GM19395 (cell line): ENCODE results near the gene SOHLH2.

Experiments
- ATAC-seq: cut with Tn5 transposase; IDR thresholded peaks from one replicate; pipeline ENCODE4 v1.9.1; 2021; ENCODE audit warnings: mild to moderate bottlenecking, moderate library complexity; ENCODE audit not compliant: unreplicated experiment

SOHLH2 gene, protein sequence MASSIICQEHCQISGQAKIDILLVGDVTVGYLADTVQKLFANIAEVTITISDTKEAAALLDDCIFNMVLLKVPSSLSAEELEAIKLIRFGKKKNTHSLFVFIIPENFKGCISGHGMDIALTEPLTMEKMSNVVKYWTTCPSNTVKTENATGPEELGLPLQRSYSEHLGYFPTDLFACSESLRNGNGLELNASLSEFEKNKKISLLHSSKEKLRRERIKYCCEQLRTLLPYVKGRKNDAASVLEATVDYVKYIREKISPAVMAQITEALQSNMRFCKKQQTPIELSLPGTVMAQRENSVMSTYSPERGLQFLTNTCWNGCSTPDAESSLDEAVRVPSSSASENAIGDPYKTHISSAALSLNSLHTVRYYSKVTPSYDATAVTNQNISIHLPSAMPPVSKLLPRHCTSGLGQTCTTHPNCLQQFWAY

DNA sequence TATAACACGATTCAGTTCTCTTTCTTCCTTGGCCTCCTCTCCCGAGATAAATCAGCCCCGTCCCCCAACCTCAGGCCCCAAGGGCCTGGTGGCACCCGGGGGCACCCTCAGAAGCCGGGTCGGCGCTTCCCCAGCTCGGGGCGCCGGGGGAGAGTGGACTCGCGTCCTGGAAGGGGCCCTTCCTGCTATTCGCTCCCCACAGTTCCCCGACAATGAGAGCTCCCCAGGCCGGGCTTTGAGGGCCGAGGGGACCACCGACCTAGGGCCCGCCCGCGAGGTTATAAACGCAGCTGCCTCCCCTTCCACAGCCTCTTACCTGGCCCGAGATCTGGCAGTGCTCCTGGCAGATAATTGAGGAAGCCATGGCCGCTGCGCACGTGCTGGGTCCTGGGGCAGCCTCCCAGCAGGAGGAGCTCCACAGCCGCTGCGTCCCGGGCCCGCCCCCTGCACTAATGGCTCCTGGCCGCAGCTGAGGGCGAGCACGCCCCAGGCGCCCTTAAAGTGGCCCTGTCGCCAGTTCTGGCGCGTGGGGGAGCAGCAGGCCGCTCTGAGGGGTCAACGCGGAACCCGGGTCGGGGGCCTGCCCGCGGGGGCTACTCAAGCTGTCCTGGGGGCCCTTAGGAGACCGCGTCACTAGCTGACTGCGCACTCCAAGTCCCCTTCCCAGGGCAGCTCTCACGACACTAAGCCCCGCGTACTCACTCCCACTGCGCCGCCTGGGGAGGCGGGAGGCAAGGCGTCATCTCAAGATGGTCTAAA lies at the start of gene SOHLH2:
Gene SOHLH2 (minus strand): TSS at position 394 of the 759 bp plus-strand sequence. CDS start 30 bp downstream, at position 364.
- no peak for ATAC-seq

DNA sequence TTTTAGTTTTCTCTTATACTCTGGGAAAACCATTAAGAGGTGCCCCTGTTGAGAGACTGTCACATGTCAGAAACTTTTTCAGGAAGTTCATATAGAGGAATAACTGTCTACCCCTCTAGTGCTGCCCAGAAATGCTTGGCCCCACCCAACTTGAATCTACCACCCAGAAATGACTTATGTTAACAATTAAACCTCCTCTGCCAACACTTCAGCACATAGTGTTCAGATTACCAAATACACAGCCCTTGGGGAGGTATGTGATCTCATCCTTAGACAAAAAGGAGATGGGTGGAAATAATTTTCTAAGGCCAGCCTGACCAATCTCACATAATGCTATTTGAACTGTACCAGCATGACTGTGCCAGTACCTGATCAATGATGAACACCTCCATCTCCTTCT lies 47.6 kb upstream of the SOHLH2 start:
- ATAC-seq: no peak

DNA sequence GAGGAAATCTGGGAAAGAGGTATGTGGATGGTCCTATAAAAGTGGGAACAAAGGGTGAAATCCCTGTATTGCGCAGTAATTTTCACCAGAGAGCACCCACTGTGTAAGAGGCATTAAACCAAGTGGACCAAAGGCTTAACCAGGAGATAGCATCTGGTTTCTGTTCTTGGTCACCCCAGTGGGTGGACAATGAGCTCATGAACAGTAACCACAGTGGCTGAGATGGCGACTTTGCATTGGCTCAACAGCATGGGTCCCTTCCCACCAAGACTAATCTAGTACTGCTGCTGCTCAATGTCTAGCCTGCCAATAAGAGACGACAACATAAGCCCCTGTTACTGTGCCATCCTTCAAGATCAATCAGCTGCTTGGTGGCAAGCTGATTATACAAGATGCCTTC lies 46.7 kb upstream of the SOHLH2 start:
- ATAC-seq: no peak

DNA sequence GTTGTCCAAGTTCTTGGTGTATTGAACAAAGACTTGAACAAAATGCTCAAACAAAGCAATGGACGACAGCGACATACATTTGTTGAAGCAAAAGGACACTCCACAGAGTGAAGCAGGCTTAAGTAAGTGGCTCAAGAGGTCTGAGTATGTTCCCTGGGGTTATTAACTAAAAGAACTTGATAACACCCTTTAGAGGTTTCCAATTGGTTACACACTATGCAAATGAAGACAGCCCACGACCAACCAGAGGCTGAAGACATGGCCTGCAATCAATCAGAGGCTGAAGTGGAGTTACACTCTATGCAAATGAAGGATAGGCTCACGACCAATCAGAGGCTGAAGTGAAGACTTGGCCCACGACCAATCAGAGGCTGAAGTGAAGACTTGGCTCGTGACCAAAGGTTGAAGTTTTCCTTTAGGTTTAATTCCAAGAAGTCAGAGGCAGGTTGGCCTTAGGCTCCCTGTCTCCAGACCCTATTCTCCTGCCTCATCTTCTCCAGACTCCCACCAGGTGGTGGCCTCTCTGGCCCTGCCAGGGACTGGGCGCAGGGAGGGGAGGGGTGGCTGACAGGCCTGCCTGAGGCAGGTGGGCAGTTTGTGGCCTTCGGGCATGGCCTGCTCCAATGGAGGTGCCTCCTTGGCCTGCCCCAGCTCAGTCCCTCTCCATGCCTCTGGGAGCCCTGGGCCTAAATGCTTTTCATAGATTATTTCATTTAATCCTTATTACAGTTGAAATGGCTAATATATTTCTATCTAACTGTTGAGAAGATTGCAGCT lies 45.2 kb upstream of the SOHLH2 start:
- no peak for ATAC-seq

DNA sequence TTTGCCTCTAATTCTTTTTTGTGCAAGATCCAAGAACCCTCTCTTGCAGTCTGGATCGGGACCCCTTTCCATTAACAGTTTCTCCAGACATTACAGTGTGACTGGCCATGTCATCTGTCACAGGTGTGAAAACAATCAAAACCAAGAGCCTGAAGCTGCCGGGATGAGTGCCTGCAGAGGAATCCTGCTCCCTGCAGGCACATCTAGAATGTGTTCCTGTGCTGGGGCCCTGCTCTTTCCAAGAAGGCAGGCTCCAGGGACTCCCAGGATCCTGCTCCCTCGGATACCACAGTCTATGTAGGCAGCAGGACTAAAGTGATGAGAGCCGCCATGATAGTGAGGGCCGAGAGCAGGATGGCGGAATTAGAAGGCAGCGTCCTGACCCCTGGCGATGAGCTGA lies 44.5 kb upstream of the SOHLH2 start:
- no peak for ATAC-seq

DNA sequence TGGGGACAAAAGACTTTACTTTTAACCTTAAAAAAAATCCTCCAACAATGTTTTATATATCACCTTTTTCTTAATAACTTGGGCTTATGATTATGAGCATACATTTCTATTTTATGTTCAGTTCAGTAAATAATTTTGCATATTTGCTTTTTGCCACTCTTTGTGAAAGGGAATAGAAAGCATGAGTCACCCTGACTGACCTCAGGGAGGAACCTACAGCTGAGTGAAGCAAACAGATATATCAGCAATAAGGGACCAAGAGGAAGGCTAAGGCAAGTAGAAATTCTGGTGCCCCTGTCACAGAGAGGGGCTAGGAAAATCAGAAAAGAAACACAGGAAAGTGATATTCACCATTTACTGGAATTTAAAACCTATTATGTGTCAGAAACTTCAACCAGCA lies 37.2 kb upstream of the SOHLH2 start:
- no peak for ATAC-seq

DNA sequence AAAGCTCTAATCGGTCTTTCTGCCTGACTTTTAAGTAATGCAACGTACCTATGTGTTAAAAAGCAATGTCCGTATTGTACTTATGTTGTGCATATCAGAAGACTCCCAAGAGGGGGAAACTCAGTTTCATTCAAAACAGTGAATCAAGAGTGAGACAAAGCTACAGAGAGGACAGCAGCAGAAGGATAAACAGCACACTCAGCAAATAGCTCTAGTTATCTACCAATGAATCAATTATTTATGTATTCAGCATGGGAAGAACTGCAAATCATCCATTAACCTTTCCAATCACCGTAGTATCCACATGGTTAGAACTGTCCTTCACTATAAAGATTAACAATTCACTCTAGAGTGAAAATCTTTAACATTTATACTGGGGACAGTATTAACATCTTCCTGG lies 36.7 kb upstream of the SOHLH2 start:
- ATAC-seq: no peak

DNA sequence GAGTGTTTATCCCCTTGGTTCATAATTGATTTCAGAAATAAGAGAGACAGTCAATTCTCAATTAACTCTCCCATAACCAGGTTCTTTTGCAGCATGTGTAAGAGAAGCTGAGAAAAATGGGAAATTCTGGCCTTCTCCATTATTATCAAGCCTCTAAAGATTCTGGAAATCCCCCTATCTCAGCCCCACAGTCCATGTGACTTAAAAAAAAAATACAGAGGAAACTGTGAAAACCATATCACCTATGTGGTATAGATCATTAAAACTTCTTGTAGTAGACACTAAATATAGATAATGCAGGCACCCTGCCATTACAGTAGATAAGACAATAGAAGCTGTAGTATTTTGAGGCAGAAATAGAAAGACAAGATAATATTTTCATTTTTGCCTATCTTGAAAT lies 34.3 kb upstream of the SOHLH2 start:
- ATAC-seq: no peak

DNA sequence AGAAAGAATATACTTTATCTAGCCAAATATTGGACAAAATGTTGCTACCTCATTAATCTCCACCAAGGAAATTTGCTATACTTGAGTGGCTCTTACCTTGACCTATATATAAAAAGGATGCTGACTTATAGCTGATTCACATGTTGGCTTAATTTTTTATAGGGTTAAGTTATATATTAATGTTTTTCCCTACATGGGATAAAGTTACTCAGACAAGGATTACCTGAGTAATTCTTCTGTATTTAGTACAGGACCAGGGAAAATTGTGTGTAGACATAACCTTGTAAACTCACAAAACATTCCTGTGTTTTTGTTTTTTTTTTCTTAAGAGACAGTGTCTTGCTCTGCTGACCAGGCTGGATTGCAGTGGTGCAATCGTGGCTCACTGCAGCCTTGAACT lies 30.6 kb upstream of the SOHLH2 start:
- ATAC-seq: no peak

DNA sequence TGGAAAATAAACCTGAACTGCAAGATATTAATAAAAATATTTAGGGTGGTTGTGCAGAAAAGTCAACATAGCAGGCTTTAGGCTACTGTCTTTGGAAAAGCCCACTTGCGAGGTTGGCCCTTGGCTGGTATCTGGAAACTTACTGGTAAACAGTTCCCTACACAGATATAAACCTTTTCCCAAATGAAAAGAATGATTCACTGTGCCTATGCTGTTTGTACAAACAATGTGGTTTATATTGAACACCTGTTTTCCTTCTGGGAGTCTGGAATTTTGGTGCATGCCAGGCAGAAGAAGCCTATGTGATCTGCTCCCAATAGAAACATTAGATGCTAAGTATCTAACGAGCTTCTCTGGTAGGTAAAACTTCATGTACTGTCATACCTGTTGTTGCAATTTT lies 29.7 kb upstream of the SOHLH2 start:
- no peak for ATAC-seq

DNA sequence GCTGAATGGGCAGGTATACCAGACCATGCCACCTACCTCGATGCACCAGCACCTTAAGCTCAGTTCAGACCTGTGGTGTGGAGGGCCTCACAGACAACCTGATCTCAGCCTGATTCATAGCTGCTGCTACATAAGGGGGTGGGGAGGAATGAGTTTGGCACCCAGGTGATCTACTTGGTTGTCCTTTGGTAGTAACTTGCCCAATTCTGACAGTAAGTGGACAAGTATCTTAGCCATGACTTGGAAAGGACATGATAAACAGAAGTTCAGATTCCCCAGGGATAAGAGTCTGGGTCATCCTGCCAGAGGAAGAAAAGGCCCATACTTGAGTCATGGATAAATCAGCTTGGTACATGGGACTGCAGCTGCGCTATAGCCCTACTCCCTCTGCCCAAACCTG lies 28.4 kb upstream of the SOHLH2 start:
- ATAC-seq: no peak

DNA sequence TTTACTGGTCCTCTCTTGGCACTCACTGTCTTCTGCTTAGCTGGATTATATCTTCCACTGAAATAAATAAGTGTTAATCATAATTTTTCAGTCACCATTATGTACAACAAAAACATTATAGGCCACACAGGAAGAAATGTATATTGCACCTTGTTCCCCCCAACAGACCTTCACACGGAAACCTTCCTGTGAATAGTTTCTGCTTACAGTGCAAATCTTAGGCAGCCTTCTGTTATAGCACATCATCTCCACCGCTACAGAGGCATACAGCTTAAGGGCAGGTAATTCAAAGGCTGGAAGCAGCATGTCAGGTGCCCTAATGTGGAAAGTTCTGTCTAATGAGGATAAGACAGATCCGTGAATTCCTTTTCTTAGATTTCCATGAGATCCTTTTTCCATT lies 16.9 kb upstream of the SOHLH2 start:
- no peak for ATAC-seq

DNA sequence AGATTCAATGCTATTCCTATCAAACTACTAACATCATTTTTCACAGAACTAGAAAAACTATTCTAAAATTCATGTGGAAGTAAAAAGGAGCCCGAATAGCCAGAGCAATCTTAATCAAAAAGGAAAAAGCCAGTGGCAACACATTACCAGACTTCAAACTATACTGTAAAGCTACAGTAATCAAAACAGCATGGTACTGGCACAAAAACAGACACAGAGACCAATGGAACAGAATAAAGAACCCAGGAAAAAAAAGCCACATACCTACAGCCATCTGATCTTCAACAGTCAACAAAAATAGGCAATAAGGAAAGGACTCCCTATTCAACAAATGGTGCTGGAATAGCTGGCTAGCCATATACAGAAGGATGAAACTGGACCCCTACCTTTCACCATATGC lies 10.4 kb upstream of the SOHLH2 start:
- no peak for ATAC-seq

DNA sequence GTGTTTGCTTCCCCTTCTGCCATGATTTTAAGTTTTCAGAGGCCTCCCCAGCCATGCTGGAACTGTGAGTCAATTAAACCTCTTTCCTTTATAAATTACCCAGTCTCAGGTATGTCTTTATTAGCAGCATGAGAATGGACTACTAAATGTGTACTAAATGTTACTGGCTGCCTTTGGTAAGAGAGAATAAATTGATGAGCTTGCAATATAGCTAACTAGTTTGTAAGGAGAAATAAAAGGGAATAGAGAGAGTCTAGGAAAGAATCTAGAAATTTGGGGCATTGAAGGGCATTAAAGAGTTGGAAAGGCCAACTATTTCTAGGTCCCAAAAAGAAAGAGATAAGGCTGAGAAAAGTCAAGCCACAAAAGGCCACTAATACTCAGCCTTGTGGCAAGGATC lies 5.5 kb upstream of the SOHLH2 start:
- ATAC-seq: no peak

DNA sequence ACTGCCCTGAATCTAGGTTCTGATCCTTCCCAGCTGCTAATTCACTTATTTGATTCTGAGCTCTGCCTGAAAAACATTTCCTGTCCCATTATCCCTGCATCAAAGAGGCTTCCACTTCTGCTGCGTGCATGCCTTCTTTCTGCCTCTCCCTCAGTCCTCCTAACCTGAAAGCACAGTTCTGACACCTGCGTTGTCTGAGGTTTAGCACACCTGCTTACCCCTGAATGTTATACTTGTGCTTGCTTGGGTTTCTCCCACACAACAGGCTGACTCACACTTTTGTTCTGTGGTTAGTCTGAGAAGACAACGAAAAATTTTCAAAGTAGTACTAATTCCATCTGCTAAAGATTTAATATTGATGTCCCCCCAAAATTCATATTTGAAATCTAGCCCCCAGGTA lies 3.1 kb upstream of the SOHLH2 start:
- no peak for ATAC-seq

DNA sequence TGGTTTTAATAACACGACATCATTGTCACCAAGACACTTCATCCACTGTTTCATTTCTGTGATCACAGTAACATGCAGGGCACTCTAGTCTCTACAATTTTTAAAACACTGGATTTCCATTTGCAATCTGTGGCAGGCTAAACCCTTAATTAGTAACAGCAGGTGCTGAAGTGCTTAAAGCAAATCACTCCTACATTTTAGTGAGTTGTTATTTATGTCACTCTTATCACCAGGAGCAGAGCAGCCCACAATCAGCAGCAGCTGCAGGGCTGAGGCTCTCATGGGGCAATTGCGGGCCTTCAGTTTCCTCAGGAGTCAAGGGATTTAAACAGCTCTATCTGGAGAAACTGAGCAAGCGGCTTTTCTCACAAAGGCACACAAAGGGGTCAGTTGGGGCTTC lies 1.6 kb downstream of the SOHLH2 start:
- no peak for ATAC-seq

DNA sequence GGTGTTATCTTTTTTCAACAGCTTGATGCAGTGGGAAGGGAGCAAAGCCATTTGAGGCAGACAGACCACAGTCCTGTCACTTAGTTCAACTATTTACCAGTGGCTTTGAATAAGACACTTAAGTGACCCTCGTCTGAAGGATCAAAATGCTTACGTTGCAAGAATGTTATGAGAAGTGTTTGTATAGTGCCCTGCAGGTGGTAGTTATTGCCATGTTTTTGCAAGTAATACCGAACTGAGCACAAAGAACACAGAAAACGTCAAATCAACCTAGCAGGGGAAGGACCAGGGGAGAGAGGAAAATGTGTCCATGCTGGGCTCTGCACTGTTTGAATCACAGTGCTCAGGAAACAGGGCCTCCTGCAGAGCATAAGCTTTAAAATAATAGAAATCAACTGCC lies 2.8 kb downstream of the SOHLH2 start:
- ATAC-seq: no peak

DNA sequence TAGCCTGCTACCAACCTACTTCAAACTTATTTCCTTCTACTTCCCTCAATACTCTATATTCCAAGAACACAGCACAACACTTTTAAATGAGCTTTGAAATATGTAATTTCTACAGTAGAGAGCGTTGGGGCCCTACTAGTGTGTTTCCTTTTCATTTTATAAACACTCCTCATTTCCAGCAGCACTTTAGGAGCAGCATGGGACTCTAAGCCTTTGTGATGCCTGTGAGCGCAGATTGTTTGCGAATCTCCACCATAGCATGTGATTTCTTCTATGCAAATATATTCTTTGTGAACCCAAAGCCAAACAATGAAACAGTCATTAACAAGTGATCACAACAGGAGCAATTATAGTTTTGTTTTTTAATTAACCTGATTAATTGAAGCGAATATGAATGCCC lies 3.6 kb downstream of the SOHLH2 start:
- no peak for ATAC-seq

DNA sequence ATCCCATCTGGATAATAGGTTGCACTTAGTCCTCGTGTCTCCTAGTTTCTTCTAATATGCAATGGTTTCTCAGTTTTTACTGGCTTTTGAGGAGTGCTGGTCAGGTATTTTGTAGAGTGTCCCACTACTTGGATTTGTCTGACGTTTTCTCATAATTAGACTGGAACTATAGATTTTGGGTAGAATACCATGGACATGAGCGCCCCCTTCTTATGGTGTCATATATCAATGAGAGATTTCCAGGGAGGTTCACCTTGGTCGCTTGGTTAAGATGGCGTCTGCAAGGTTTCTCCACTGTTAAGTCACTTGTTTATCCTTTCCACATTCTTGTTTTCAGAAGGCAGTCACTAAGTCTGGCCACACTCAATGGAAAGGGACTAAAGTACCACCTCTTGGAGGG lies 6.7 kb downstream of the SOHLH2 start:
- ATAC-seq: no peak

DNA sequence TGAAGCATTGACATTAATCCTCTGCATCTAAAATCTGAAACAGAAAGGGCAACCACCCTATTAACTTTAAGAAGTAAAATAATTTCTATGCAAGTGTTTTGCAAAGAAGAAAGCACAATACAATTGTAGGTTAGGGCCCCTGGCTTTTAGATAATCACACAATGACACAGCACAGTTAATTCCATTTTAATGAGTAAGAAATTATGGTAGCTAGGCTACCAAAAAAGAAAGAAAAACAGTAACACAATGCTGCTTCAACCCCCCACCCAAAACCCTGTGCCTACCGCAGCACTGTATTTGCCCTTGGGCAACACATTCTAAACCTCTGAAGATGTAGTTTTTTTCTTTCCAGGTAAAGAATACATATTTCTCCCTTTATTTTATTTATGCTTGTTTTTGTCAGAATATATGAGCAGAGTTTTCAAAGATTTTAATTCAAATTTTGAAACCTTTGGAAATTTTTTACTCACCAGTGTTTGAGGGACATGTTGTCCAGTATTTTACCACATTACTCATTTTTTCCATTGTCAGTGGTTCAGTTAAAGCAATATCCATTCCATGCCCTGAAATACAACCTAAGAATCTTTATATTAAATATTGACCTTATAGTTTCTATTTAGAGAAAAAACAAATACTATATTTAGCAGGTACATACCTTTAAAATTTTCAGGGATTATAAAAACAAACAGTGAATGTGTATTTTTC lies 21.1 kb downstream of the SOHLH2 start:
- no peak for ATAC-seq

DNA sequence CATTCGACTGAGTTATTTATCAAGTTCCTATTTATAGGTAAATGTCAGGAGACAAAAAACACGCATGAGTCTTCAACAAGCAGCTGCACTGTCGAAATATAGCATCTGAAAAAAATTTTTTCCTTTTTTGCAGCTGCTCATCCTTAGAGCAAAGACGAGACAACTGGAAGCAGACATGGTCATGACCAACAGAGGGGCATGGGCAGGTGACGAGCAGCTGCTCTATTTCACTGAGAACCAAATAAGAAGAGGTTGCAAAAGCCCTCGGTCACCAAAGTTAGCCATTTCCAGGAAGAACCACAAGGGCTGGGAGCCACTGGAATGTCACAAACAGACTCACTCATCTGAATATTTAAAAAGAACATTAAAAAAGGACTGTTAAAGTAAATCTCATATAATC lies 22.2 kb downstream of the SOHLH2 start:
- ATAC-seq: no peak
